SJSA1 (cell line): ENCODE data around the gene EME2. TPM values are rescaled to one million over a fixed set of nuclear protein-coding genes. Genes with fewer than 3 reads are reported as not detected.
A peak's percentile ranks its signal among the peaks of the same experiment; 100 is the strongest.

Experiments
- DNase-seq, 2 experiments: peaks; one replicate each; pipeline ENCODE4 v3.0.0-alpha.2; 2015 to 2020; ENCODE audit warnings: low spot score in 2 of 2, low read depth in 1 of 2
- H3K27ac ChIP-seq: fragments of 250-450 bp; sonication (Bioruptor Pico); 2 replicates; pipeline ENCODE4 v1.5.1; 2020; ENCODE audit warnings: mild to moderate bottlenecking, moderate library complexity
- H3K27me3 ChIP-seq: fragments of 250-450 bp; sonication (Bioruptor Pico); replicated peaks from 2 replicates; pipeline ENCODE4 v1.5.1; 2020; ENCODE audit warnings: mild to moderate bottlenecking, moderate library complexity
- H3K36me3 ChIP-seq: fragments of 250-450 bp; sonication (Bioruptor Pico); 2 replicates; pipeline ENCODE4 v1.5.1; 2020; ENCODE audit warnings: mild to moderate bottlenecking
- H3K4me1 ChIP-seq: fragments of 250-450 bp; sonication (Bioruptor Pico); replicated peaks from 2 replicates; pipeline ENCODE4 v1.6.1; 2021; ENCODE audit warnings: mild to moderate bottlenecking
- H3K4me3 ChIP-seq: fragments of 250-450 bp; sonication (Bioruptor Pico); 2 replicates; pipeline ENCODE4 v1.5.1; 2020; ENCODE audit warnings: mild to moderate bottlenecking
- H3K9me3 ChIP-seq: fragments of 250-450 bp; sonication (Bioruptor Pico); replicated peaks from 2 replicates; pipeline ENCODE4 v1.5.1; 2020; ENCODE audit warnings: mild to moderate bottlenecking
- total RNA-seq: library from RNA; depleted of rRNA; stranded (reverse); fragments of >200 nt; shearing (Covaris generic); gene quantifications from 2 replicates; pipeline ENCODE4 v1.2.3, GENCODE V29; 2014

EME2 gene
- total RNA-seq, 1 experiment from 2014 or later: 7.7 TPM

DNA sequence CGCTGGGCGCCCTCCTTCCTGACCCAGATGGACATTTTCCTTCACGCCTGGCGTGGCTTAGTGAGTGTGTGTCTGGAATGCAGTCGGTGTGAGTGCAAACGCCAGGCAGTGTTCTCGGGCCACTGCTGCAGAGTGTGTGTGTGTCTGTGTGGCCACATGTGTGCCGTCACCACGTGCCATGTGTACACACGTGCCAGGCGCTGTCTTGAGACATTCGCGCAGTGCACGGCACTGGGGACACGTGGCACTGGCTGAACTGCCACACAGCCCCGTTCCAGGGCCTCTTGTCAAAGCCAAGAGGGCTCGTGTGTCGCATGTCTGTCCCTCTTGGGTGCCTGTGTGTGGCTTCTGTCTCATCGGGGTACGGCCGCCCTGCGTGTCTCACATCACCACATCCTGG lies 37.8 kb upstream of the EME2 start:
- Histone ChIP-seq H3K9me3 (peaks cover 5% of the 10 kb centered on the region), H3K27ac (no peak overlapping the region)
- no peak for DNase-seq

GRCh38 chr16:1740234-1740633 lies 32.4 kb upstream of the EME2 start:
- H3K4me3 ChIP-seq: no peak overlapping the region
- no peaks in the 10 kb centered on the region for H3K27me3 ChIP-seq
- no peak overlapping the region for H3K27ac ChIP-seq
- H3K36me3 ChIP-seq: peaks cover 42% of the 10 kb centered on the region
- no peaks in the 10 kb centered on the region for H3K9me3 ChIP-seq
- DNase-seq: no peak
- peaks cover 20% of the 10 kb centered on the region for H3K4me1 ChIP-seq

More for the DNA sequence above, 37.8 kb upstream of the EME2 start:
- Histone ChIP-seq H3K27me3 (no peaks in the 10 kb centered on the region), H3K4me1 (no peaks in the 10 kb centered on the region), H3K4me3 (no peak overlapping the region), H3K36me3 (peaks cover 41% of the 10 kb centered on the region)

DNA sequence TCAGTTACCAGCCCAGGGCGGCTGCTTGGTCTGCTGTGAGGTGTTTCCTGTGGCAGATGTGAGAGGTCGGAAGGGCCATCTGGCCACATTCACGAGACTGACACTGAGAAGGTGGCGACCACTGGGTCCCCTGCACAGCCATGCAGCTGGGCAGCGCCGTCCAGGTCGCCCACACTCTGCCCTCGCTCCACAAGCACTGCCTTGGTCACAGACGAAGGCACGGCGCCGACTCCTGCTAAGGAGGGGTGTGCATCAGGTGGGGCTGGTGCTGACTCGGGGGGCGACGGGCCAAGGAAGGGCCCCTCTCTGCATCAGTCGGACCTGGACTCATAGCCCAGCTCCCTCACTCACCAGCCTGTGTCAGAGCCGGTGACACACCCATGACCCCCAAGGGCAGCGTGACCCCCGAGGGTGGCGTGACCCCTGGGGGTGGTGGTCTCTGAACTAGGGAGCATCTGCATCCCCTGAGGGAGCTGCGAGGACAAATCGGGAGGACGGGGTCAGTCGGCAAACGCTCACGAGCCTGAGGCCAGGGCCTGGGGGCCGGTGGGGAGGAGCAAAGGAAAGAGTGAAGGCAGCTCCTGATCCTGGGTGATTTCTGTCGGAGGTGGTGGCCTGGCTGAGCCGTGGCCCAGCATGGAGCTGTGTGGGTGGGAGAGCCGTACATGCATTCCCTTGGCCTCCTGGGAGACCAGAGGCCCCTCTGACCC lies 31.7 kb upstream of the EME2 start:
- Histone ChIP-seq H3K36me3 (peaks cover 42% of the 10 kb centered on the region), H3K9me3 (no peaks in the 10 kb centered on the region), H3K4me1 (peaks cover 27% of the 10 kb centered on the region), H3K27me3 (no peaks in the 10 kb centered on the region), H3K27ac (no peak overlapping the region), H3K4me3 (no peak overlapping the region)
- peak in 1 of 2 experiments; percentile 40 for DNase-seq

DNA sequence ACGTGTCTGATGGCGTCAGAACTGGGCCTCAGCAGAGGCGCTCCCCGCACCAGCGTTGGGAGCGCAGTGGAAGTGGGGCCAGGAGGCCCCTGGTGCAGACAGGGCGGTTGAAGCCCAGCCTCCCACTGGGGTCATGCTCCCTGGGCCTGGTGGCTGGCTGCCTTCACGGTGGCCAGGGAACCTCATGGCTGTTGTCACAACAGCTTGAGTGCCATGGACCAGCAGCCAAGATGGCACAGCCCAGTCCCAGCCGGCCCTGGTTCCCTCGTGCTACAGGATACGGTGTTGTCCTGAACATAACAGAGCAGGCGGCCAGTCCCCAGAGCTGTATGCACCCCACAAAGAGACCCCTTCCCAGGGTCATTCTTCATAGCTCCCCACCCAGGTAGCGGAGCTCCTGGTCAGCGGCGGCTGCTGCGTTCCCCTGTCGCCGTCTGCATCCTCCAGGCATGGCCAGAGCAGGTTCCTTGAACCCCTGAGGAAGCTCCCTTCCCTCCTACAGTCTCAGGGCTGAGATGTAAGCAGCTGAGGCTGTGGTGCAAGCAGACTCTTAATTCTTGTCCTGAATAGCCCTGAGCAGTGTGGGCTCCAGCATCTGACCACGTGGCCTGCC lies 31.0 kb upstream of the EME2 start:
- Histone ChIP-seq H3K4me3 (no peak overlapping the region), H3K27ac (no peak overlapping the region), H3K4me1 (peaks cover 34% of the 10 kb centered on the region), H3K9me3 (no peaks in the 10 kb centered on the region), H3K27me3 (no peaks in the 10 kb centered on the region), H3K36me3 (peaks cover 45% of the 10 kb centered on the region)
- peak in 1 of 2 experiments; percentile 41 for DNase-seq

DNA sequence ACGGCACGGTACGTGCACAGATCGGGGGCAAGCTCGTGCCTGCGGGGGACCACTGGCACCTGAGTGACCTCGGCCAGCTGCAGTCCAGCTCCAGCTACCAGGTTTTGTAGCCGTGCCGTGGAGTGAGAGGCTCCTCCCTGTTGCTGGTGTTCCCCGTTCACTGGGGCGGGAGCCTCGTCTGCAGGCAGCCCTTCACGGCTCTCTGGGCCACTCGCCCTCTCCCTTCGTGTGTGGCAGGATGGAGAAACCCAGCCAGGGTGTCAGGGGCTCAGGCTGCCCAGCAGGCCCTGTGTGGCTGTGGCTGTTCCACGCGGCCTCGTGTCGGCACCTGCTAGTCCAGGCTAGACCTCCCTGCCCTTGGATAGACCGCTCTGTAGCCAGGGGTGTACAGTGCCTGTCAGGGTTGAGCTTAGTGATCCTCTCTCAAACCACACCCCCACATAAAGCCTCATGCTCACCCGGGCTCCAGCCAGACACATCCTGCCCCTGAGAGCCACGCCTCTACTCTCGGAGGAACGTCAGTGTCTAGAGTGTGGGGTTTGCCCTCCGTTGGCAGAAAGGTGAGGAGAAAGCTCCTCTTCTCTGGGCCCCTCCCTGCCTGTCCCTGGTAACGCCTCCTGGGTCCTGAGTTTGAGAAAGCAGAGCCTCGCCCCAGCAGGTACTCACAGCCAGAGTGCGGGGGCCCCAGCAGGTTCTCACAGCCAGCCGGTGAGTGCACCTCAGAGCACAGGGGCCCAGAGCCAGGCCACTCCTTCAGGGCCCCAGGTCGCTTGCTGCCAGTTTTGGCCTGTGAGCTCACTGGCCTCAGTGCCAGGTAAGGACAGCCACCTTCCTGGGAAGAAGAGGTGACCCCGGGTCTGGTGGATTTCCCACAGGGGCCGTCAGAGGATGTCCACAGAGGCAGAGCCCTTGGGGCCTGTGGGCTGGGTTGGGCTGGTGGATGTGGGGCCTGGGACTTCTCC lies 29.0 kb upstream of the EME2 start:
- H3K36me3 ChIP-seq: peaks cover 65% of the 10 kb centered on the region
- H3K27me3 ChIP-seq: no peaks in the 10 kb centered on the region
- H3K9me3 ChIP-seq: no peaks in the 10 kb centered on the region
- peaks cover 42% of the 10 kb centered on the region for H3K4me1 ChIP-seq
- no peak overlapping the region for H3K27ac ChIP-seq
- DNase-seq: peak in 1 of 2 experiments; percentile 41
- no peak overlapping the region for H3K4me3 ChIP-seq

DNA sequence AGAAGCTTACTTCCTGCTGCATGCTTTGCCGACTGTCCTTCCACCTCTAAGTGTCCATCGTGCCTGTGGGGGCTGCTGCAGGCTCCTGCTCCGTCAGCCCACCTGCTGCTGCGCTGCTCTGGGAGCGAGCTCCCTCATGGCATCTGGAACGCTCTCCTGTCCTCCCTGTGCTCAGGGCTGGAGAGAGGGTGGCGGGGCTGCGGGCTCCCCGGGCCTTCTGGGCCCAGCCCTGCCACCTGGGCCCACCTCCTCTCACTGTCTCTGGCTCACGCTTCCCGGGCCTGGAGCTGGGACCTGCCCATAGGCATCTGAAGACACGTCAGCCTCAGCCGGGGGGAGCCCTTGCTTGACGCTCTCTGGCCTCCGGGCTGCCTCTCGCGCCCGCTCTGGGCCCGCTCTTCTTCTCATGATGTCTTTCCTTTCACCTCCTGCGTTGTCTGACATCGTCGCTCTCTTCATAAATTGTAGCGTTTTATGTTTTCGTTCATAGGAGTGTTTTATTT lies 28.2 kb upstream of the EME2 start:
- Histone ChIP-seq H3K4me3 (no peak overlapping the region), H3K36me3 (peaks cover 73% of the 10 kb centered on the region), H3K9me3 (no peaks in the 10 kb centered on the region), H3K27me3 (no peaks in the 10 kb centered on the region), H3K4me1 (peaks cover 42% of the 10 kb centered on the region), H3K27ac (no peak overlapping the region)
- DNase-seq: no peak

DNA sequence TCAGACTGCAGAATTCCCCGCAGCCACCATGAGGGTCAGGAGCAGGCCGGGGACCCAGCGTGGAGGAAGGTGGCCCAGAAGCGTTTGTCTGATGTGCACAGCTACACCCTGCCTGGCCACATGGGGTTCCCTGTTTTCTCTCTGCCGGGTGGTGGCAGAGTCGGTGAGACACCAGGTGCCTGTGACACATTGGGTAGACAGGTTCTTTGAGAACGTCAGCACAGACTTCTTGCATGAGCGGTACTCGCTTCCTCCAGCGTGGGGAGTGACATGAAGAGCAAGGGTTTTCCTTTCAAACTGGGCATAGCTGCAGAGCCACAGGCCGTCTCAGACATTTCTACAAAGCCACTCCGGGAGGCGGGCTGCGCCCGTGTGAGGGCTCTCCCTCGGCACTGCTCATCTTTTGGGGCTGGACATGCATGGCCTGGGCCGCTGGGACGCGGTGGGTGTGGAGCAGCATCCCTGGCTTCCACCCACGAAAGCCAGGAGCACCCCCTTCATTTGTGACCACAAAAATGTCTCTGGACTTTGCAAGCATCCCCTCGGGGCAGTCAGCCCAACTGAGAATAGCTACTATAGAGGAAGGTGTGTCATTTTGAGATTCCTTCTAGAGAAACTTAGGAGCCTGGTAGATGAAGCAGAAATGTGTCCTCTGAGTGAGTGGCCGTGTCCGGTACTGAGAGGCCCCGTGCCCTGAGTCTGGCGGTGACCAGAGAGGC lies 27.3 kb upstream of the EME2 start:
- Histone ChIP-seq H3K36me3 (peaks cover 79% of the 10 kb centered on the region), H3K4me3 (peak overlapping the region; percentile 13; the same call in 1 of the 2 replicates), H3K27ac (peak overlapping the region; percentile 100), H3K4me1 (peaks cover 42% of the 10 kb centered on the region), H3K27me3 (no peaks in the 10 kb centered on the region), H3K9me3 (no peaks in the 10 kb centered on the region)
- peak; percentile 93 to 94 for DNase-seq

GRCh38 chr16:1745900-1746692 lies 26.5 kb upstream of the EME2 start:
- peak; percentile 97 for DNase-seq
- Histone ChIP-seq H3K9me3 (no peaks in the 10 kb centered on the region), H3K27me3 (no peaks in the 10 kb centered on the region), H3K27ac (peak overlapping the region; percentile 100), H3K36me3 (peaks cover 79% of the 10 kb centered on the region), H3K4me3 (peak overlapping the region; percentile 13; the same call in 1 of the 2 replicates), H3K4me1 (peaks cover 42% of the 10 kb centered on the region)

- peak overlapping the region; percentile 100 for H3K27ac ChIP-seq
- H3K4me3 ChIP-seq: no peak overlapping the region
- peaks cover 81% of the 10 kb centered on the region for H3K36me3 ChIP-seq
- H3K9me3 ChIP-seq: no peaks in the 10 kb centered on the region
- peaks cover 42% of the 10 kb centered on the region for H3K4me1 ChIP-seq
- H3K27me3 ChIP-seq: no peaks in the 10 kb centered on the region
- DNase-seq: peak in 1 of 2 experiments; percentile 67
Observed at GRCh38 chr16:1746693-1747195, 25.9 kb upstream of the EME2 start.

- DNase-seq: no peak
- H3K36me3 ChIP-seq: peaks cover 83% of the 10 kb centered on the region
- no peak overlapping the region for H3K4me3 ChIP-seq
- peaks cover 42% of the 10 kb centered on the region for H3K4me1 ChIP-seq
- H3K9me3 ChIP-seq: no peaks in the 10 kb centered on the region
- H3K27ac ChIP-seq: no peak overlapping the region
- no peaks in the 10 kb centered on the region for H3K27me3 ChIP-seq
Observed at GRCh38 chr16:1747934-1748333, 24.7 kb upstream of the EME2 start.

GRCh38 chr16:1749152-1750117 lies 23.2 kb upstream of the EME2 start:
- Histone ChIP-seq H3K27me3 (no peaks in the 10 kb centered on the region), H3K27ac (no peak overlapping the region), H3K4me1 (peaks cover 30% of the 10 kb centered on the region), H3K36me3 (peaks cover 84% of the 10 kb centered on the region), H3K9me3 (no peaks in the 10 kb centered on the region), H3K4me3 (no peak overlapping the region)
- DNase-seq: no peak
